GM23338 (cell line): ENCODE data around the gene STAP2.

Source experiments
- CREB1 ChIP-seq: fragments of 250-450 bp; sonication (Bioruptor Pico); IDR thresholded peaks from 2 replicates; pipeline ENCODE4 v1.5.0; 2020; ENCODE audit warnings: low read depth, mild to moderate bottlenecking, moderate library complexity
- CTCF ChIP-seq, 2 experiments: fragments of 200-600 bp in 1 of 2; sonication (generic) in 1 of 2; conservative IDR thresholded peaks; 2 replicates each; pipeline versions ENCODE4 v1.5.1 to v1.6.1; 2016 to 2017; ENCODE audit warnings: antibody characterized with exemption in 2 of 2, low read depth in 2 of 2, mild to moderate bottlenecking in 2 of 2, moderate library complexity in 1 of 2
- EZH2 ChIP-seq: fragments of 200-600 bp; sonication (generic); IDR thresholded peaks from one replicate; pipeline ENCODE4 v1.8.0; 2017; ENCODE audit warnings: antibody characterized with exemption, mild to moderate bottlenecking, low read depth; ENCODE audit not compliant: unreplicated experiment
- EZH2phosphoT487 ChIP-seq: fragments of 200-600 bp; sonication (generic); IDR thresholded peaks from one replicate; pipeline ENCODE4 v1.8.1; 2018; ENCODE audit warnings: antibody characterized with exemption; ENCODE audit not compliant: unreplicated experiment
- NANOG ChIP-seq: IDR thresholded peaks from 2 replicates; pipeline ENCODE4 v1.6.1; 2016; ENCODE audit warnings: antibody characterized with exemption, borderline replicate concordance
- POLR2AphosphoS5 ChIP-seq: IDR thresholded peaks from 2 replicates; pipeline ENCODE4 v1.6.1; 2016; ENCODE audit warnings: antibody characterized with exemption, low read depth
- REST ChIP-seq: IDR thresholded peaks from one replicate; pipeline ENCODE4 v1.6.1; 2018; ENCODE audit warnings: antibody characterized with exemption; ENCODE audit not compliant: unreplicated experiment

- no peak for TF ChIP-seq CTCF (conservative IDR thresholded peaks at IDR 0.05; ENCODE audit: low read depth in 2 of 2)
- TF ChIP-seq REST = no peak
- TF ChIP-seq EZH2phosphoT487 = no peak
- no peak for TF ChIP-seq CREB1
- no peak for TF ChIP-seq EZH2
- peak; percentile 76 for TF ChIP-seq POLR2AphosphoS5
- no peak for TF ChIP-seq NANOG
Observed at GRCh38 chr19:4327252-4327876, 11.3 kb downstream of the STAP2 start.
